Posterior vena cava (tissue), 2 donors: ENCODE measurements around the gene TUBA1A. TPM values are rescaled to one million over a fixed set of nuclear protein-coding genes. Genes with fewer than 3 reads are reported as not detected.
"Not testable (repeated sequence)": the region's sequence is repeated elsewhere in the genome, so short reads cannot be mapped to it uniquely, and the experiment has no call there.

Source experiments
- DNase-seq: peaks from one replicate; pipeline ENCODE4 v3.0.0-alpha.2; 2020; ENCODE audit warnings: low spot score
- intact Hi-C, 2 donors: fragments of 100-400 bp; cut with DNase I; formaldehyde crosslinking; loops; one replicate each; pipeline versions ENCODE4 v1.14.1 to v1.14.2; 2022 to 2023
- long read RNA-seq, 2 donors: library from polyadenylated mRNA; unstranded; transcript quantifications; one replicate each; pipeline ENCODE4 v2.0.0, GENCODE V29; 2020 to 2021
- total RNA-seq, 2 donors: library from RNA; stranded (reverse); fragmentation: NEBNext Ultra II Directional; extraction: Animal tissue kit (Norgen Biotek cat#: 25700); gene quantifications; one replicate each; pipeline ENCODE4 v1.2.1, GENCODE V29; 2021
- donor health status: DM: yes; HTN: yes; CAD: no.
- donor health status: DM: yes; HTN: yes; CAD: no.

The TUBA1A gene
- 100 to 1,000 TPM; 240 to 247 TPM for total RNA-seq
- long read RNA-seq, donor 1, transcript TUBA1A-202 (4 exons, 1,915 nt): major isoform, 191 of 240 reads
- long read RNA-seq, donor 1, transcript TUBA1A-207 (3 exons, 1,384 nt): minor isoform, 14 of 240 reads
- long read RNA-seq, donor 1, partial matches to known transcripts: 4 of 240 reads
- long read RNA-seq, donor 1, other reads (novel, unspliced or antisense): 25 of 240 reads
- long read RNA-seq, donor 2, transcript TUBA1A-201 (4 exons, 1,887 nt): minor isoform, 32 of 2,164 reads
- long read RNA-seq, donor 2, transcript TUBA1A-202 (4 exons, 1,915 nt): major isoform, 1,826 of 2,164 reads
- long read RNA-seq, donor 2, transcript TUBA1A-207 (3 exons, 1,384 nt): minor isoform, 80 of 2,164 reads
- long read RNA-seq, donor 2, partial matches to known transcripts: 47 of 2,164 reads
- long read RNA-seq, donor 2, other reads (novel, unspliced or antisense): 178 of 2,164 reads

DNA sequence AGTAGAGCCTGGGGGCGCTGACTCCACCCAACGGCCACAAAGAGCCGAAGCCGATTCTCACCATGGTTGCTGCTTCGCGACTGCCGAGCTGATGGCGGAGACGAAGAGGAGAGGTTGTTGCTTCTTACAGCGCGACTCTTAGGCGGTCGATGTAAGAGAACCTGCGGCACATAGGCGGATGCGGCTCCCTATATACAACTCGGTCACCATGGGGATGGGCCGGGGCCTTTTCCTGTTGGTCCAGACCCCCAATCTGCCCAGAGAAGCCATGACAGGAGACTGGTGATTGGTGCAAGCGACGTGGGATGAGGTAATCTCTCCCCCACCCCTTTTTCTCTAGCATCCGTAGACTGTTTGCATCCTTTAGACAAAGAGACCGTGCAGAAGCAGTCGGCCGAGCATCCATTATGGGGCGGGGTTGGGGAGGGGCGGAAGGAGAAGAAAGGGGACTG is at the start of gene TUBA1A:
TUBA1A (minus strand) TSS at position 165 of the 452 bp plus-strand sequence; CDS start at position 64, 101 bp downstream.
- peak; percentile 97 for DNase-seq
- intact Hi-C loops: loop anchor here (1.0 to 10.0 kb wide), 4 partner anchors 45 to 58 kb away; partner anchors contain the start of gene TUBA1B (in 2 of the 2)

DNA sequence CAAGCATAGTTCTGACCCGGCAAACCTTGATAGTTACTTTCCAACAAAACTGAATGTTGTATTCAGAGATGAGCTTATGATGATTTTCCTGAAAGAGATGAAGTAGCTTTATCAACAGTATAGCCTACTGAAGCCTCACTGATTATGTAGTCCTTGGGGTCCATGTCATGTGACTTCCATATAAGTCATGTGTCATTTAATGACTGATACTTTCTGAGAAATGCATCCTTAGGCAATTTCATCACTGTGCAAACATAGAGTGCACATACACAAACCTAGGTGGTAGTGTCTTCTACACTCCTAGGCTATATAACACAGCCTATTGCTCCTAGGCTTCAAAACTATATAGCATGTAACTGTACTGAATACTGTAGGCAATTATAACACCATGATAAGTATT is 47.5 kb upstream of the TUBA1A start:
- no peak for DNase-seq
- intact Hi-C loops: loop anchor here (10.0 kb wide), 2 partner anchors 102 to 152 kb away; partner anchors contain the start of gene TUBA1B (in 1 of the 2)

DNA sequence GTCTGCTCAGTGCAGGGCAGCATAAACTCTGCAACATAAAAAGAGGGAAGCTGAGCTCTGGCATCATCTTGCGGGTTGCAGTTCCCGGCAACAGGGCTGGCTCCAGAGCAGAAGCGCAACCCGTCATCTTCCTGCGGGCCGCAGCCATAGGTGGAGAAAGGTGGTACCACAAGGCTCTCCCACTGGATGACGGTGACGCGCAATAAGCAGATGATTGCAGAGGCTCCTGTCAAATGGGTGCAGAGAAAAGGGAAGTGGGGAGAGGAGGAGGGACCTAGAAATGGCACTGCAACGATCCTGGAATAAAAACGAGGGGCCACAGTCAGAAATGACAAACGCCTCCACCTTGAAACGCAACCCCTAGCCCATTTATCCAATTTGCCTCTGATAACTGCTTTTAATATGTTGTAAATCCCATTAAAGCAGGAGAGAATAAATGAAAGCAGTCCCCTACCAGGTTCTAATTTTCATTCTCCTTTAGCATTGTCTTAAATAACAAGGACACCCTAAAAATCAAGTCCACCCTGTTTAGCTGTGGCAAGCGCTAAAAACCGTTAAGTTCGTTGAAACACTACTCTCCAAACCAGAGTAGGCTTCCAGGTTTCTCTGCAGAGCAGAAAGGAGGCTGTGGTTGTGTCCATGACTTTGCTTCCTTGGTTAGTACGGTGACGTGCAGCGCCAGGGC is 45.1 kb upstream of the TUBA1A start:
- intact Hi-C loops: loop anchor here (1.0 to 10.0 kb wide), 5 partner anchors 45 to 149 kb away; partner anchors contain the start of genes TUBA1B (in 2 of the 2) and TUBA1A (in 1 of the 2)
- peak; percentile 91 for DNase-seq

DNA sequence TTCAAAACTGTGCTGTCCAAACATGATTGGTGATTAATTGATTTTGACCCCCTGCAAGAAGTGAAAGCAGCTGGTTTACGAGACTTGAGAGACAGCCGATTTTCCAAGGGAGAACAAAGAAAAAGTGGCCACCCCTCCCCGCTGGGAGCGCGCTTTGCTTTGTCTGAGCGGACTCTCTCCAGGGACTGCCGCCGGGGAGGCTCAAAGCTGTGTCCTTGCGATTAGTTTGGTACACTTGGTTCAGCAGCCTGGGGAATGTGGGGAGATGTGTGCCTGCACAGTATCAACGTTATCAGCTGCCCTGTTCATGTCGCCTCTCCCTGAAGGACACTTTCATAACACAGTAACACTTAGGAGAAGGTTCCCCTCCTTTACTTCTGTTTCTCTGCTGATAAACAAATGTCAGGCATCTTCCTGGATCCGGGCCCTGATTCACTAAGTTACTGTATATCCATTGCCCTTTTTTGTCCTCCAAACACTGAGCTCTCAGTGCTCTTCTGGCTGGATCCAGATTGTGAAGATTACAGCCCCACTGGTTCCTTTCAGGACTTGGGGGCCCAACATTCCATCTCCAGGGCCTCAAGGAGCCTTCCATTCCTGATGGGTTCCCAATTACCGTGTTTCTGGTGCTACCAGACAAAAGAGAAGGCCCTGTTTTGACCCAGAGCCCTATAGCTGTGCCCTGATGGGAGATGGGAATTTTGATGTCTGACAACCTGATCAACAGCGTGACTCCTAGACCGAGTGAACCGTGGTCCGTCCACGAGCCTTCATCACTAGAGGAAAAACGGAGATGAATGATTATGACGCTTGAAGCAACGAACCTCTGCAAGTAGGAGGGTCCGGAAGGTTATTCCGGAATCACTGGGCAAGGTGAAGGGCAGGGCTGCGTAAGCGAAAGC is 44.3 kb upstream of the TUBA1A start:
- DNase-seq: peak; percentile 84
- intact Hi-C loops: loop anchor here (5.0 to 10.0 kb wide), 3 partner anchors 98 to 148 kb away; partner anchors contain the start of gene TUBA1B (in 2 of the 2)

DNA sequence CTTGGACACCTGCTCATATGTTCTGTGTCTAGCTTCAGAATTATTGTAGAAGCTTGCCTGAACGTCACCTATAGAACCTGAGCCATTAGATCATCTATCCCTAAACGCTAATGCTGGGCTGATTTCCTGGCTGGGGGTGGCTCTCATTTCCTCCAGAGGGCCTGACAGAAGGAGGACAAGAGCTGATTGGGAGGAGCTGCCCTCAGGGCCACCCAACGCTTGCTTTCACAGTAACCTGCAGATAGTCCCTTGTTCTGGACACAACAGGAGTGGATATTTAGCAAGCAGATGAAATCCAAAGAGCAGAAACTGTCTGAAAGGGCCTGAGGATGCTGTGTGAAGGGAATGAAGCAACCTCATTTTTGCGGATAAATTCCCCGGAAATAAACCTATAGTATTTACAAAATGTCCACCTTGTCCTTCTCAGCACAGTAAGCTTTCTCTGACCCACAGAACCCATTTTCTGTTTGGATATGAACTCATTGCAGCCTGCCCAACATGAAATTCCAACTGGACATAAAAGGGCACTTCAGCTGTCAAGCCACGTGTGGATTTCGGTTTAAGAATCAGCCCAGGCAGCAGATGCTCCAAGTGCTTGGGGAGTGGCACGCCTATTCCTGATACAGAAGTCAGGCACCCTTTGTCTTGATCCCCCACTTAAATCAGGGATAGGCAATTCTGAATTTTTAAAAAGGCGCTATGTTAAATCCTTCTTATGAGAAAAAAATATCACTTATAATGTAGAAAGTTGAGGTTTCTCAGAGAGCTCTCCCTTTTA is 43.2 kb upstream of the TUBA1A start:
- intact Hi-C loops: loop anchor here (5.0 to 10.0 kb wide), 3 partner anchors 97 to 147 kb away; partner anchors contain the start of gene TUBA1B (in 2 of the 2)
- DNase-seq: peak; percentile 23

DNA sequence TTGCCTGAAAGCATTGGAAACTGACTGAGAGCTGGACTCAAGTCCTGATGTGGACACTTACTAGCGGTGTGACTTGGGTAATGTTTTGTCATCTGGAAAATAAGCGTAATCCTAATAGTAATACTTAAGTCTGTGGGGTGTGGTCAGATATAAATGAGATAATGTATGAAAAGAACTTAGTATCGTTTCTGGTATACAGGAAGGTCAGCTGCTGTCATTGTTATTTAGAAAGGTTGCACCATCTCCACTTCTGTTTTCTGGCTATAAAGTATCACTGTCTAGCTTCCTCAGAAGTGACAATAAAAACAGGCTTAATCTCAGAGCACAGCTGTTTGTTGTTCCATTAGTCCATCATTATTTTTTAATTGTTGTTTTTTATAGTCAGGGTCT is 41.9 kb upstream of the TUBA1A start:
- intact Hi-C loops: loop anchor here (5.0 to 10.0 kb wide), 3 partner anchors 96 to 146 kb away; partner anchors contain the start of gene TUBA1B (in 2 of the 2)
- DNase-seq: no peak

DNA sequence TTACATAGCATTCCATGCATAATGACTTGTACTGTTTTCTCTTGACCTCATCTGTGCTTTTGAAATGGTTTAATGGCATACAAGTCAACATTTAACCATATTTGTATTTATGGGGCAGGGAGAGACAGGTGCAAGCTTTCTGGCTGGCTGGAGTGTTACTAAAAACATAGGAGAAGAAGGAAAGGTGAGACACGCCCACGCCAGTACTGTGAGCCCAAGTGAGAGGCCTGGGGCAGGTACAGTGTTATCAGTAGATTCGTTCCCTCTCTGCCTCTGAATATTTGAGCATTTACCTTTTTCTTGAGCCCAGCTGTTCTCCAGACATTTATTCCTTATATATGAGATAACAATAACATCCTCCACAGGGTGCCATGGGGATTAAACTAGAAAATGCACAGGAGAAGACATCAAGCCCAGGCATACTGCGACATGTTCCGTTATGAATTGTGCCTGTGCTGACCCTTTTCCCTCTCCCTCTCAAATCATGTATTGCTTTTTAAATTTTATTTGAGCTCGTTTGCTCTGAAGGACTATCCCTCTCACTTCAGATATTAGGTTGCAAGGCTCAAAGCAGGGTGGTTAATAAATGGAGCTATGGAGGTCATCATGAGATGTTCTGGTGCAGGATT is 41.4 kb upstream of the TUBA1A start:
- intact Hi-C loops: loop anchor here (5.0 to 10.0 kb wide), 3 partner anchors 95 to 145 kb away; partner anchors contain the start of gene TUBA1B (in 2 of the 2)
- DNase-seq: peak; percentile 7

DNA sequence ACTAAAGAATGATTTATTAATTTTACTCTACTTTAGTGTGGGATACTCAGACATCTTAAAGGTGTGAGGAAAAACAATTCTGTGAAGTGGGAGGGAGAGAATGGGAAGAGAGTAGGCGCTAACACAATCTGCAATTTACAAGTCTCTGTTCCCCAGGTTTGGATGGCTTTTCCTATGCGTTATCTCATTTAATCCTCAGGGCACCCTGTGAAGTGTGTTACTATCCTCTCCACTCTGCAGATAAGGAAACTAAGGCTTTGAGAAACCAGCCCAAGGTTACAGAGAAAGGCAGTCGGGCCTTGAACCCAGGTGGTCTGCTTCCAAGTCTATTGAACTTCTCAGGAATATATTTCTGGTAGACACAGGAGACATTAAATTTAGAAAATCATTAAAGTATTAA is 39.8 kb upstream of the TUBA1A start:
- no peak for DNase-seq
- intact Hi-C loops: no loop called here

DNA sequence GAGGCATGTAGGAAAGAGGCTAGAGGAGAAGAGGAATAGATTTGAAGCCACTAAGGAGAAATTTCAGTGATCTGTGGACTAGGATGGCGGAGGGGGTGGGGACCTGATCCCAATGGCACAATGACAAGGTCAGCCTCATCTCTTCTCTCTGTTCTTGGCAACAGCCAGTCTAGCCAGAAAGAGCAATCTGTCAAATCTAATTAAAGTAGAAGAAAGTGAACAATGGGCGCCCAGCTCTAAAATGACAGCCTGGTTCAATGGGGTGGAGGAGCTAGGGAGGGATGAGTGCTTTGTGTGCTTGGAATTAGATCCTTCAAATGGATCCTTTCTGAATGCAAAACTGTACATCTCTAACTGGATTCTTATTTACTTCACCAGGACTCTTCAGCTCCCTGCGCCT is 38.8 kb upstream of the TUBA1A start:
- intact Hi-C loops: no loop called here
- peak; percentile 5 for DNase-seq

DNA sequence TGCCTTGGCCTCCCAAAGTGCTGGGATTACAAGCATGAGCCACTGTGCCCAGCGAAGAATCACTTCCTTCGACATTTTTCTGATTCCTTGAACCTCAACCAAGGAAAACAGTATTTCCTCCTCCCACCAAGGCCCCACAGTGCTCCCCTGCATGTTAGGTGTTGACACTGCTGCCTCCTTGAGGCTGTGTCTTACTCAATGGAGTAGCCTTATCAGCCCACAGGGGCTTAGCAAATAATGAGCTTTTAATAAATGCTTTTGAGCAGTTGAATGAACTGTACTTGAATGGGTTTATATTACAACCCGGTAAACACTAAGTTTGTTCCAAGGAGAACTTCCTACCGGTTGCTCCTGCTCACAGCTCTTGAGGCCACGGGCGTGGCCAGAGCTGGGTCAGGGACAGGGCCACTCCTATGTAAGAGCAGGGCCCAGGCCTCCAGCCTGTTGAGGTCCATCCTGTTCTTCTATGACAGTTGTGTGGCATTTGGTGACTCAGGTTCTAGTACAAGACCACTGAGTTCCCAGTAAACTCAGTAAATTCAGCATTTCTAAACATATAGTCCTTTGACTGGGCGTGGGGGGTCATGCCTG is 36.8 kb upstream of the TUBA1A start:
- intact Hi-C loops: no loop called here
- DNase-seq: no peak

DNA sequence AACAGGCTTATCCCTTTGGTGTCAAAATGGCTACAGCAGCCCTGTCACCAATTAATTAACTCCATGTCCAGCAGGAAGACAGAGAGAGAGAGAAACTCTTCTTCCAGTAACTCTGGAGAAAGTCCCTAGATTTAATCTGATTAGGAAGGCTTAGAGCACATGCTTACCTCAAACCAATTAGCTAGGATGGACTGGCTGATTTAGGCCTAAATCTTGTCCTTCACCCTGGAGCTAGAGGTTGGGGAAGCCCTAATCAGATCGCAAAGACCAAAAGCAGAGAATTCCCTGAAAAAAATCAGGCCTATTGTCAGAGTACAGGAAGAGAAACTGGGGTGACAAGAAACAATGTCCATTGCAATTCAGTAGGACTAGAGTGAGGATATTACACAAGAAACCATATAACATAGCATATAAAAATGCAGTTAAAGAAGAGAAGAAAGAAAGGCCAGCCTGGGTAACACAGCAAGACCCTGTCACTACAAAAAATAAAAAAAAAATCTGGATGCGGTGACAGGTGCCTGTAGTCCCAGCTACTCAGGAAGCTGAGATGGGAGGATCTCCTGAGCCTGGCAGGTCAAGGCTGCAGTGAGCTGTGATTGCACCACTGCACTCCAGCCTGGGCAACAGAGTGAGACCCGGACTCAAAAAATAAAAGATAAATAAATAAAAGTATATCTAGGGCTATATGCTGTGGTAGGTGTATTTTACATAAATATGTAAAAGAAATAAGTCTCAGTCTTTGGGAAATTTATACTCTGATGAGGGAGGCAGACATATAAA is 34.9 kb upstream of the TUBA1A start:
- DNase-seq: no peak
- intact Hi-C loops: no loop called here

DNA sequence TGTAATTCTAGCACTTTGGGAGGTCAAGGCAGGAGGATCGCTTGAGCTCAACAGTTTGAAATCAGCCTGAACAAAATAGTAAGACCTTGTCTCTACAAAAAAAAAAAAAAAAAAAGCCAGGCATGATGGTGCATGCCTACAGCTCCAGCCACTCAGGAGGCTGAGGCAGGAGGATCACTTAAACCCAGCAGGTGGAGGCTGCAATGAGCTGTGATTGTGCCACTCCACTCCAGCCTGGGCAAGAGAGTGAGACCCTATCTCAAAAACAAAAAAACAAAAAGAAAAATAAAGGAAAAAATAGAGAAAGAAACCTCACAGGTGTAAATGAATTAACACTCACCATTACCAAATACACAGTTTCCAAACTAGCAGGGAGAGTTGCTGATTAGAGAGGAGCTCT is 34.2 kb upstream of the TUBA1A start:
- intact Hi-C loops: no loop called here
- no peak for DNase-seq

DNA sequence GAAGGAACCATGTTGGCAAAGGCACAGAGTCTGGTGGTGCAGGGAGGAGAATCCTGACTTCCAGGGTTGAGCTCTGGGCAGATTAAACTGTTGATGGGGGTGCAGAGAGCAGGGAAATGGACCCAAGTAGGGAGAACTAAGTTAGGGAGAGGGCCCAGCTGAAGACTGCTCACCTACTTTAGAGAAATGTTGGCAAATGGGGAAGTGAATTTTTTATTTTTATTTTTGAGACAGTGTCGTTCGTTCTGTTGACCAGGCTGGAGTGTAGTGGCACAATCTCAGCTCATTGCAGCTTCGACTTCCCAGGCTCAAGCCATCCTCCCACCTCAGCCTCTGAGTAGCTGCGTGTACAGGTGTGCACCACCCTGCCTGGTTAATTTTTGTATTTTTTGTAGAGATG is 32.1 kb upstream of the TUBA1A start:
- no peak for DNase-seq
- intact Hi-C loops: no loop called here

DNA sequence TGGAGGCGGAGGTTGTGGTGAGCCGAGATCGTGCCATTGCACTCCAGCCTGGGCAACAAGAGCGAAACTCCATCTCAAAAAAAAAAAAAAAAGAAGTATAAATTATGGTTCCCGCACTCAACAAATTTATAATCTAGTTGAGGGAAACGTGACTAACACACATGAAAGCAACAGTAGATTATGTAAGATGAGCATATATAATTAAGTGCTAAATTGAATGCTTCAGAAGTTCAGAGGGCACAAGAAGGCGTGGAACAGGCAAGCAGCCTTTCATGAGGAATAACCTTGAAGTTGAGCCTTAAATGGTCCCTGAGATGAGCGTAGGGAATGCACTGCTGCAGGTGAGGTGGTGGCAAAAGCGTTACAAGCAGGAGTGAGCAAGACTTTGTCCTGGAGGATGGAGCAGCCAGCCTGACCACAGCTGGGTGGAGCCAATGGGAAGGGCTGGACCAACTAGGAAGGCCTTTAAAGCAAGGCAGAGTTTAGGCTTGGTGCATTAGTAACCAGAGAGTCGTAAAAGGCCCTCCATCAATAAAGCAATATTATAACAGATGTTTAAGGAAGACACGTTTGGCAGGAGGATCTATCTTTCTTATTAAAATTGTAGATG is 30.6 kb upstream of the TUBA1A start:
- DNase-seq: no peak
- intact Hi-C loops: no loop called here

DNA sequence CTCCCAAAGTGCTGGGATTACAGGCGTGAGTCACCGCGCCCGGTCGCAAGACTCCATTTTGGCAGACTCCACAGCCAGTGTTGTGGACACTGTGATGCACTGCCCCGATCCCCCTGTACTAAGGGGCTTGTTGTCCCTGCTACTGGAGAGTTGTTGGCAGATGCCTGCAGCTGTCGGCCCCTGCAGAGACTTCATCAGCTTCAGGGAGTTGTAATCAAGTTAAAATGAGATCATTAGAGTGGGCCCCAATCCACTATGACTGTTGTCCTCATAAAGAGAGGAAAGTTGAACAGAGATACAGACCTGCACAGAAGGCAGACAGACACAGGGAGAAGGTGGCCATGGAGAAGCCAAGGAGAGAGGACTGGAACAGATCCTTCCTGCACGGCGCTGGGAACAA is 23.7 kb upstream of the TUBA1A start:
- DNase-seq: no peak
- intact Hi-C loops: no loop called here

DNA sequence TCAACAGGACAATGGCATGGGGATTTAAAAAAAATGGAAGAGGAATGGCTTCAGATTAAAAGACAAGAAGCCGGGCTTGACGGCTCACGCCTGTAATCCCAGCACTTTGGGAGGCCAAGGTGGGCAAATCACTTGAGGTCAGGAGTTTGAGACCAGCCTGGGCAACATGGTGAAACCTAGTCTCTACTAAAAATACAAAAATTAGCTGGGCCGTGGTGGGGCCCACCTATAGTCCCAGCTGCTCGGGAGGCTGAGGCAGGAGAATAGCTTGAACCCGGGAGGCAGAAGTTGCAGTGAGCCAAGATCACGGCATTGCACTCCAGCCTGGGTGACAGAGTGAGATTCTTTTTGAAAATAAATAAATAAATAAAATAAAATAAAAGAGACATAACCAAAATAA is 21.8 kb upstream of the TUBA1A start:
- DNase-seq, intact Hi-C loops: not testable (repeated sequence)
